Cardiac muscle cell (in vitro differentiated cells and primary cell): ENCODE measurements around the gene SMARCD3. TPM values are rescaled to one million over a fixed set of nuclear protein-coding genes. Genes with fewer than 3 reads are reported as not detected.

Experiments
- DNase-seq, 2 donors: peaks; one replicate each; pipeline versions ENCODE4 v3.0.0 to v3.0.0-alpha.2; 2010 to 2017; ENCODE audit warnings: low read depth in 1 of 2, low spot score in 1 of 2
- H3K27ac ChIP-seq: fragments of 200-600 bp; sonication (generic); 2 replicates; pipeline ENCODE4 v1.5.1; 2016
- H3K27me3 ChIP-seq: fragments of 200-600 bp; sonication (generic); 2 replicates; pipeline ENCODE4 v1.6.0; 2016; ENCODE audit warnings: control low read depth
- H3K36me3 ChIP-seq: fragments of 200-600 bp; sonication (generic); 2 replicates; pipeline ENCODE4 v1.5.1; 2016; ENCODE audit warnings: control low read depth
- H3K4me1 ChIP-seq: fragments of 200-600 bp; sonication (generic); 2 replicates; pipeline ENCODE4 v1.8.1; 2017; ENCODE audit warnings: low read depth, mild to moderate bottlenecking, mixed run types
- H3K4me3 ChIP-seq: fragments of 200-600 bp; sonication (generic); 2 replicates; pipeline ENCODE4 v1.5.1; 2016; ENCODE audit warnings: mild to moderate bottlenecking
- H3K9me3 ChIP-seq: fragments of 200-600 bp; sonication (generic); 2 replicates; pipeline ENCODE4 v1.5.1; 2017; ENCODE audit warnings: low read depth, mild to moderate bottlenecking, control low read depth
- polyA plus RNA-seq: library from polyadenylated mRNA; unstranded; fragments of >200 nt; fragmentation: Nextera tagmentation; extraction: Ambion mirVana; gene quantifications from 2 replicates; pipeline ENCODE4 v1.2.1, GENCODE V29; 2016
- total RNA-seq: library from RNA; depleted of rRNA; stranded (reverse); fragments of >200 nt; gene quantifications from 2 replicates; pipeline ENCODE4 v1.2.3, GENCODE V29; 2016
- TF ChIP-seq, protein P1 (sequence below): IDR thresholded peaks from 2 replicates; pipeline ENCODE4 v1.5.1; 2012; ENCODE audit warnings: low read depth, mild to moderate bottlenecking, low read length

The SMARCD3 gene
- total and polyA plus RNA-seq, 2 experiments from 2014 or later, result 180 to 237 TPM

- Histone ChIP-seq H3K4me3 (no peak overlapping the region), H3K27me3 (no peaks in the 10 kb centered on the region), H3K9me3 (no peaks in the 10 kb centered on the region), H3K36me3 (no peaks in the 10 kb centered on the region), H3K4me1 (no peaks in the 10 kb centered on the region), H3K27ac (no peak overlapping the region)
- TF ChIP-seq, protein P1, sequence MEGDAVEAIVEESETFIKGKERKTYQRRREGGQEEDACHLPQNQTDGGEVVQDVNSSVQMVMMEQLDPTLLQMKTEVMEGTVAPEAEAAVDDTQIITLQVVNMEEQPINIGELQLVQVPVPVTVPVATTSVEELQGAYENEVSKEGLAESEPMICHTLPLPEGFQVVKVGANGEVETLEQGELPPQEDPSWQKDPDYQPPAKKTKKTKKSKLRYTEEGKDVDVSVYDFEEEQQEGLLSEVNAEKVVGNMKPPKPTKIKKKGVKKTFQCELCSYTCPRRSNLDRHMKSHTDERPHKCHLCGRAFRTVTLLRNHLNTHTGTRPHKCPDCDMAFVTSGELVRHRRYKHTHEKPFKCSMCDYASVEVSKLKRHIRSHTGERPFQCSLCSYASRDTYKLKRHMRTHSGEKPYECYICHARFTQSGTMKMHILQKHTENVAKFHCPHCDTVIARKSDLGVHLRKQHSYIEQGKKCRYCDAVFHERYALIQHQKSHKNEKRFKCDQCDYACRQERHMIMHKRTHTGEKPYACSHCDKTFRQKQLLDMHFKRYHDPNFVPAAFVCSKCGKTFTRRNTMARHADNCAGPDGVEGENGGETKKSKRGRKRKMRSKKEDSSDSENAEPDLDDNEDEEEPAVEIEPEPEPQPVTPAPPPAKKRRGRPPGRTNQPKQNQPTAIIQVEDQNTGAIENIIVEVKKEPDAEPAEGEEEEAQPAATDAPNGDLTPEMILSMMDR, result no peak
- DNase-seq, result no peak
These were observed 41.4 kb upstream of the SMARCD3 start for GRCh38 chr7:151289891-151290290.

DNA sequence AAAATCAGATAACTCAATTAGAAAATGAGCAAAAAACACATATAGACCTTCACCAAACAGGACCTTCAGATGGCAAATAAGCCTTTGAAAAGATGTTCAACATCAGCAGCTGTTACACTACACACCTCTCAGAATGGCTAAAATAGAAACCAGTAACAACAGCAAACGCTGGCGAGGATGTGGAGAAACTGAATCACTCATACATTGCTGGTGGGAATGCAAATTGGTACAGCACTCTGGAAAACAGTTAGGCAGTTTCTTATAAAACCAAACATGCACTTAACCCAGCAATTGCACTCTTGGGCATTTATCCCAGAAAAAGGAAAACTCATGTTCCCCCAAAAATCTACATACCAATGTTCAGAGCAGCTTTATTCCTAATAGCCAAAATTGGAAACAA lies 37.7 kb upstream of the SMARCD3 start:
- Histone ChIP-seq H3K36me3 (no peaks in the 10 kb centered on the region), H3K27ac (no peak overlapping the region), H3K4me1 (no peaks in the 10 kb centered on the region), H3K27me3 (no peaks in the 10 kb centered on the region), H3K9me3 (no peaks in the 10 kb centered on the region), H3K4me3 (no peak overlapping the region)
- TF ChIP-seq, protein P1, result no peak
- no peak for DNase-seq

GRCh38 chr7:151283302-151283701 lies 34.8 kb upstream of the SMARCD3 start:
- Histone ChIP-seq H3K27me3 (no peaks in the 10 kb centered on the region), H3K9me3 (no peaks in the 10 kb centered on the region), H3K4me3 (no peak overlapping the region), H3K27ac (no peak overlapping the region), H3K36me3 (no peaks in the 10 kb centered on the region), H3K4me1 (no peaks in the 10 kb centered on the region)
- TF ChIP-seq, protein P1, result no peak
- DNase-seq, result no peak

DNA sequence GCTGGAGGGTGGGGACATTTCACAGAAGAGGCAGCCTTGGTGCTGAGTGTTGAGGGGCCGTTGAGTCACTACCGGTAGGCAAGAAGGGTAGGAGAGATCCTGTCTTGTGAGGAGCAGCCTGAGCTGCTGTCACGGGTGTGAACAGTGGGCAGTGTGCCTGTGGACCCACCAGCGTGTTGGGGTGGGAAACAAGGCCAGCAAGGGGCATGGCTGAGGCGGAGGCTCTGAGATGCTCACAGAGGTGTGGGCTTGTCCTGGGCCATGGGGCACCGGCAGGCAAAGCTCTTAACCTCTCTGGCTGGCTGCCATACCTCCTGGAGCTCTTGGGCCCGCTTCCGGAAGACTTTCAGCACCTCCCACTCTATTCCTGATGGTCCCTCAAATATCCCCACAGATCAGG lies 33.6 kb upstream of the SMARCD3 start:
- no peaks in the 10 kb centered on the region for H3K36me3 ChIP-seq
- no peaks in the 10 kb centered on the region for H3K9me3 ChIP-seq
- DNase-seq, result no peak
- TF ChIP-seq, protein P1, result no peak
- H3K27ac ChIP-seq, result no peak overlapping the region
- H3K4me1 ChIP-seq, result no peaks in the 10 kb centered on the region
- H3K27me3 ChIP-seq, result no peaks in the 10 kb centered on the region
- no peak overlapping the region for H3K4me3 ChIP-seq

DNA sequence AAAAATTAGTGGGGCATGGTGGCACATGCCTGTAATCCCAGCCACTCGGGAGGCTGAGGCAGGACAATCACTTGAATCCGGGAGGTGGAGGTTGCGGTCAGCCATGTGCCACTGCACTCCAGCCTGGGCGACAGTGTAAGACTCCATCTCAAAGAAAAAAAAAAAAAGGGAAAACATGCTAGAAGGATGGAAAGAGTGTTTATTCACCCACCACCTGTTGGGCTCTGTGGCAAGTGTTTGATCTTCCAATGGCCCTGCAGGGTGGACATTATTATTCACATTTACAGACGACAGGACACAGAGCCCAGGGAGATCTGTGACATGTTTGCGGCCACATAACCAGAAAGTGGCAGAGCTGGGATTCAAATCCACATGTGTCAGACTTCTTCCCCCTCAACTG lies 33.2 kb upstream of the SMARCD3 start:
- Histone ChIP-seq H3K36me3 (no peaks in the 10 kb centered on the region), H3K27me3 (no peaks in the 10 kb centered on the region), H3K4me3 (no peak overlapping the region), H3K9me3 (no peaks in the 10 kb centered on the region), H3K27ac (no peak overlapping the region), H3K4me1 (no peaks in the 10 kb centered on the region)
- TF ChIP-seq, protein P1, result no peak
- DNase-seq, result no peak

GRCh38 chr7:151280388-151281019 lies 32.0 kb upstream of the SMARCD3 start:
- DNase-seq, result no peak
- TF ChIP-seq, protein P1, result no peak
- H3K4me3 ChIP-seq, result no peak overlapping the region
- H3K27ac ChIP-seq, result no peak overlapping the region
- H3K36me3 ChIP-seq, result no peaks in the 10 kb centered on the region
- H3K27me3 ChIP-seq, result no peaks in the 10 kb centered on the region
- no peaks in the 10 kb centered on the region for H3K9me3 ChIP-seq
- H3K4me1 ChIP-seq, result no peaks in the 10 kb centered on the region
